ENCODE results near the gene TPCN2.
"Not testable (repeated sequence)": the region's sequence is repeated elsewhere in the genome, so short reads cannot be mapped to it uniquely, and the experiment has no call there.

TPCN2 gene

DNA sequence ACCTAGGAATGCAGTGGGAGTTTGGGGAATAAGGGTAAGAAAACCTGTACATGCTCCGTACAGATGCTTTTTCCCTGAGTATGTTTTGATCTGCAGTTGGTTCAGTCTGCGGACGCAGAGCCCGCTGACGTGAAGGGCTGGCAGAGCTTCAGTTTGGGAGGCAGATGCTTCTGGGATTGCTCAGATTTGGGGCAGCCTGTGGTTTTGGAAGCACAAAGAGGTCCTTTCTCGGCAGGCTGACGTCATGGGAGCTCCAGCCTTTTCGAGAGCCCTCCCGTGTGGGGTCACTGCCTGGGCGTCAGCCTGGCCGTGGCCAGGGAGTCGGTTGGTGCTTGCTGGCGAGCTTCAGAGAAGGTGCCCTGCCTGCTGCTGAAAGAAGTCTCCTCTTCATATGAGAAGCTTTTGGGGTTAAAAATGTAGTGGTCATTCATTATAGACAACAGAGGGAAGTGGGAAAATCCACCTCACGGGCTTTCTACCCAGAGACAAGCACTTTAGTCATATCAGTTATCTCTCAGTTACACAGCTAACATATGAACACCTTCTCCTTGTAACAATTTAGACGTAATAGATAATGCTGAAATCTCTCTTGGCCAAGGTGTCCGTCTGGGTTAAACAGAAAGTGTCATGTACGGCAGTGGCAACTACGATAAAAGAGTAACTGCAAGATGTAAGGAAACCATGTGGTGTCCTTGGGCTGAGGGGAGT is 26.8 kb downstream of the TPCN2 start:
- DNase-seq (ENCODE audit: low read depth in 3 of 3) = no peak

GRCh38 chr11:69076129-69076791 is 27.5 kb downstream of the TPCN2 start:
- no peak for DNase-seq (ENCODE audit: low read depth in 3 of 3)

DNA sequence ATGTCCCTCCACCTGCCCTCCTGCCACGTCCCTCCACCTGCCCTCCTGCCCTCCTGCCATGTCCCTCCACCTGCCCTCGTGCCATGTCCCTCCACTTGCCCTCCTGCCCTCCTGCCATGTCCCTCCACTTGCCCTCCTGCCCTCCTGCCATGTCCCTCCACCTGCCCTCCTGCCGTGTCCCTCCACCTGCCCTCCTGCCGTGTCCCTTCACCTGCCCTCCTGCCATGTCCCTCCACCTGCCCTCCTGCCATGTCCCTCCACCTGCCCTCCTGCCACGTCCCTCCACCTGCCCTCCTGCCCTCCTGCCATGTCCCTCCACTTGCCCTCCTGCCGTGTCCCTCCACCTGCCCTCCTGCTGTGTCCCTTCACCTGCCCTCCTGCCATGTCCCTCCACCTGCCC is 28.2 kb downstream of the TPCN2 start:
- DNase-seq (ENCODE audit: low read depth in 3 of 3) = not testable (repeated sequence)

DNA sequence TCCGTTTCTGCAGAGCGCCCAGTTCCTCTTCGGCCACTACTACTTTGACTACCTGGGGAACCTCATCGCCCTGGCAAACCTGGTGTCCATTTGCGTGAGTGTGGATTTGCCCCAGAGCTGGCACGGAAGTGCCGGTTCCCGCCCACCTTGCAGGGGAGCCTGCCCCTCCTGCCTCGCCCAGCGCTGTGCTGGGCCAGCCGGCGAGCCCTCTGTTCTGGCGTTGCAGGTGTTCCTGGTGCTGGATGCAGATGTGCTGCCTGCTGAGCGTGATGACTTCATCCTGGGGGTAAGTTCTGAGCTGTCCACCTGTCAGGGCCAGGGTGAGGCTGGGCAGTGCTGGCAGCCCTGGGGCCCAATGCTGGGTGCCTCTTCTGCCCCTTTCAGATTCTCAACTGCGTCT is 29.8 kb downstream of the TPCN2 start:
- no peak for DNase-seq (ENCODE audit: low read depth in 3 of 3)

- no peak for DNase-seq (ENCODE audit: low read depth in 3 of 3)
Measured at GRCh38 chr11:69078930-69079605, 30.3 kb downstream of the TPCN2 start.

DNA sequence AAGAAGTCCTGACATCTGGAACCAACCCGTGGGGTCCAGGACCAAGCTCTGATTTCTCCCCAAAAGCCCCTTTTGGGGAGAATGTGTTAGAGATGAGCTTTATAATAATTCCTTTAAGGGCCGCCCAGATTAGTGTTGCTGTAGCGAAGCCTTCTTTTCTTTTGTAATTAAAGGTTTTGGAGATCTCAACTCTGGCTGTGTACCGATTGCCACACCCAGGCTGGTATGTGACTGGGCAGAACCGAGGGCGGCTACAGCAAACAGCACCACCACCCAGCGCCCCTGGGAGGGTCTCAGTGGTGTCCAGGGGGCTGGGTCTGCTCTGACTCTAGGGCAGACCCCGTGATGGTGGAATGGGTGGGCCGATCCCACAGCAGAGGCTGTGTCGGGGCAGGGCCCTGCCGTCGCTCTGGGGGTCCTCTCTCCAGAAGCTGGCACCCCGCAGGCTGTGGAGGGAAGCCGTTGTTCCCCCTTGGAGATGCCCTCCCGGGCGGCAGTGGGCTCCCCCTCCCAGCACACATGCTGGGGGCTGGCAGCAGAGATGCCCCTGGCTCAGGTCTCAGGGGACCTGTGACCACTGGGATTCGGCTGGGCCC is 31.0 kb downstream of the TPCN2 start:
- DNase-seq (ENCODE audit: low read depth in 3 of 3) = no peak

DNA sequence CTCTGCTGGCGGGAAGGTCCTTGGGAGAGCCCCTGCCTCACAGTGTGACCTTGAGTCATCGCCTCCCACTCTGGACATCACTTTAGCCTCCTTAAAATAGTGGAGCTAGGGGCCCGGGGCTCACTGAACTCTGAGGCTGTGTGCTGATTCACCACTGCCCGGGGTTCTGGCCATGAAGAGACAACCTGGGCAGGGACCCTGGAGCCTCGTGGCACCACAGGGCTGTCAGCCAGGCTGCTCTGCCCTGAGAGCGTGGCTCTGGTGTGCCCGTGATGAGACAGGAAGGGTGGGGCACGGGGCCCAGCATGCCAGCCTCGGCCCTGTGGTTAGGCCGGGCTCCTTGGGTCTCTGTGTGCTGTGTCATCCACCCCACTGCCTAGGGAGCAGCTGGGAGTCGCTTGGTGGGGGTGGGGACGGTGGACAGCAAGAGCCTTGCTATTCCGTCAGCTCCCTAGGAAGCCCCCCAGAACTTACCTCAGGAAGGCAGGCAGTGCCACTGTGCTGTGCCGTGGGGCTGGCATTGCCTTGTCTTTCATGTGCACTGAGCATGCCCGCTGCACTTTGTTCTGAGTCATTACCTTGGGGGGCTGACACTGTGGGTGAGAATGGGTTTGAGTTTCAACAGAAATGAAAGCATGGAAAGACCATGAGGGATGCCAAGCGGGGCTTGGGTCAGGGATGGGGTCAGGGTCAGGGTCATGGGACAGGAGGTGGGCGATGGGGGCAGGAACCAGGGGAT is 31.7 kb downstream of the TPCN2 start:
- no peak for DNase-seq (ENCODE audit: low read depth in 3 of 3)

DNA sequence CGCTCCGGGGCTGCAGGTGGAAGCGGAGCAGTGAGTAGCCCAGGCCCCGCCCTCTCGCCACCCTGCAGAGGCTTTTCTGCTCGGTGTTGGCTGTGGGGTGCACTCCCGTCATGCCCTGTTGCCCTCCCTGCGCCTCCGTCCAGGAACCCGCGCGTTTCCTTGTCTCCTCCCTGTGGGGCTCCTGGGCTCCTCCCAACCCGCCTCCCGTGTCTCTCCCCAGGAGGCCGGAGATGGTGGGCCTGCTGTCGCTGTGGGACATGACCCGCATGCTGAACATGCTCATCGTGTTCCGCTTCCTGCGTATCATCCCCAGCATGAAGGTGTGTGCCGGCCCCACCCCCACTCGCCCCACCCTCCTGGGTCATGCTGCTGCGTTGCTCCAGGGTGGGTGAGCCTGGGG is 32.4 kb downstream of the TPCN2 start:
- DNase-seq (ENCODE audit: low read depth in 3 of 3) = no peak

DNA sequence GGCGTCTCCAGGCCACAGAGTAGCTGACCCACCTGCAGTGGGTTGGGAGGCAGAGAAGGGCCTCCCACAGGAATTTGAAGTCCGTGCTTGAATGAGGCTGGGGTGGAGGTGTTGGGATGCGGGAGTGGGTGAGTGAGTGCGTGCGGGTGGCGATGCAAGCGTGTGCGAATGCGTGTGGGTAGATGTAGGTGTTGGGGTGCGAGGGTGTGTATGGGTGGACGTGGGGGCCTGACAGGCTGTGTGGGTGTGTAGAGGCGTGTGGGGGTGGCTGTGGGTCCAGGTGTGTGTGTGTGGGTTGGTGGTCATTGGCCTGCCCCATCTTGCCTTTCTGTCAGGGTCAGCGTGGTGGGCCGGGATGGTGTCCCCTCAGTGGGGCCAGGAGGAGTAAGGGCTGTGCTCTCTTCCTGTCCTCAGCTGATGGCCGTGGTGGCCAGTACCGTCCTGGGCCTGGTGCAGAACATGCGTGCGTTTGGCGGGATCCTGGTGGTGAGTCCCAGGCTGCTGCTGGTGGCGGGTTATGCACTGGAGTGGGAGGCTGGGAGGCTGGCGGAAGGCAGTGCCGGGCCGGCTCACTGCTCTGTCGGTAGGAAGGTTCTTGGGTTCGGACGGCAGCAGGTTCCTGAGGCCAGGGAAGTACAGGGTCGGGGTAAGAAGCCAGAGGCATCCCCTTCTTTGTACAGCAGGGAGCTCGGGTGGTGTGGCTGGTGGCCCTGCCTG is 35.0 kb downstream of the TPCN2 start:
- DNase-seq (ENCODE audit: low read depth in 3 of 3) = no peak

- no peak for DNase-seq (ENCODE audit: low read depth in 3 of 3)
Measured at GRCh38 chr11:69084371-69084770, 35.6 kb downstream of the TPCN2 start.

DNA sequence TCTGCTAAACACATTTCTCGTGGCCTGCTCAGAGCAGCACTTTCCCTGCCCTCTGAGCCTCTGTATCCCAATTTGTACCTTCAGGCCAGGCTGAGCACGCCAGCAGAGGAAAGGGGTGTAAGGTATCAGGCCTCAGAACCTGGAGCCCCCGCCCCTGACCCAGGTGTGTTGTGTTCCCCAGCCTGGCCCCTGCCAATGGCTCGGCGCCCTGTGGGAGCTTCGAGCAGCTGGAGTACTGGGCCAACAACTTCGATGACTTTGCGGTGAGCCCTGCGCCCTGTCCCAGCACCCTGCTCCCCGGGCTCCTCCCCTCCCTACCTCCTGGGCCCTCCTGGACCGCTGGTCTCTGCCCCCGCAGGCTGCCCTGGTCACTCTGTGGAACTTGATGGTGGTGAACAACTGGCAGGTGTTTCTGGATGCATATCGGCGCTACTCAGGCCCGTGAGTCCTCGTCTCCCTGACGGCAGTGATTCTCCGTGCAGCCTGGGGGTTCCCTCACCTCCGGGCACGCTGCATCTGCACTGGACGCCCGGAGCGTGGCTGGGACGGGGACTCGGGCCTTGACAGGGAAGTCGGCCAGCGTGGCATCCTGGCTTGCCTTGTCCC is 36.9 kb downstream of the TPCN2 start:
- no peak for DNase-seq (ENCODE audit: low read depth in 3 of 3)

DNA sequence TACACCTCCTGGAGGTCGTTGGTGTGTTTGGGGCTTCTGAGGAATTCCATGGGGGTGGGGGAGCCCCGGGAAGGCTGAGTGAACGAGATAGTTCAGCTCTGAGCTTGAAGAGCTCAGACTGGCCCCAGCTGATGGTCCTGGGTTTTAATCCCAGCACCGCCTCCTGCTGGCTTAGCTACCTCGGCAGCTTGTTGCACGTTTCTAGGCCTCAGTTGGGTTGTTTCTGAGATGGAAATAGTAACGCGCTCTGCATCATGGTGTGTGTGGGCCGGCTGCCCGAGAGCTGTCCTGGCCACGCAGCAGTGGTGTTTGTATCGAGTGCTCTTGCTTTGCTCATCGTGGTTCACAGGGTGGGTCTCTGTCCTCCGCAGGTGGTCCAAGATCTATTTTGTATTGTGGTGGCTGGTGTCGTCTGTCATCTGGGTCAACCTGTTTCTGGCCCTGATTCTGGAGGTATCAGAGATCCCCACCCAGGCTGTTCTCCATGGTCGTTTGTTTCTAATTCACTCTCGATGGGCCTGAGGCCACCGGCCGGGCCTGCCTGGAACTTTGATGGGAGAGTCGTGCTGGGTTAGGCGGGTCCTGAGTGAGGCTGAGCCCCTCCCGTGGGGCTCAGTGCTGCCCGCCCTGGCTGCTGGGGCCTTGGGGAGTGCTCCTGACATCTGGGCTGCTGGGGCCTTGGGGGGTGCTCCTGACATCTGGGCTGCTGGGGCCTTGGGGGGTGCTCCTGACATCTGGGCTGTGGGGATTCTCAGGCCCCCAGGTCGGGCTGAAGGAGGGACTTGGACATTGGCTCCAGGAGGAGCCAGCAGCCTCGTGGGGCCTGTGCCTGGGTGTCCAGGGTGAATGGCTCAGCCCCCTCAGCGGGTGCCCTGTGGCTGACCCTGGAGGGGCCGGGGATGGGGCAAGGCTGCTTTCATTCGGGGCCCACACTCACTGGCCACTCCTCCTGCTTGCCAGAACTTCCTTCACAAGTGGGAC is 37.7 kb downstream of the TPCN2 start:
- DNase-seq (ENCODE audit: low read depth in 3 of 3) = no peak

DNA sequence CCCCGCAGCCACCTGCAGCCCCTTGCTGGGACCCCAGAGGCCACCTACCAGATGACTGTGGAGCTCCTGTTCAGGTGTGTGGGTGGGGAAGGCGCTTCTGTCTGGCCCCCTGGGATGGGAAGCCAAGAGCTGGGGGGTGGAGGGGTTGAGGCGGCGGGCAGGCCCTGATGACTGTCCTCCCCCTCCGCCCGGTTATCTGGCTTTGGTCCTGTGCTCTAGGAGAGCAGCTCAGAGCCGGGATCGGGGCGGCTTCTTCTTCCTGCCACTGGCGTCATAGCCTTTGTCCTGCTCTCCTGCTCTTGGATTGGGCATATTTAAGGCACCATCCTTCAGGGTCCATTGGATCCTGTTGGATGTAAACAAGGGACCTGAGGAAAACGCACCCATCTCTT is 38.4 kb downstream of the TPCN2 start:
- DNase-seq (ENCODE audit: low read depth in 3 of 3) = no peak

DNA sequence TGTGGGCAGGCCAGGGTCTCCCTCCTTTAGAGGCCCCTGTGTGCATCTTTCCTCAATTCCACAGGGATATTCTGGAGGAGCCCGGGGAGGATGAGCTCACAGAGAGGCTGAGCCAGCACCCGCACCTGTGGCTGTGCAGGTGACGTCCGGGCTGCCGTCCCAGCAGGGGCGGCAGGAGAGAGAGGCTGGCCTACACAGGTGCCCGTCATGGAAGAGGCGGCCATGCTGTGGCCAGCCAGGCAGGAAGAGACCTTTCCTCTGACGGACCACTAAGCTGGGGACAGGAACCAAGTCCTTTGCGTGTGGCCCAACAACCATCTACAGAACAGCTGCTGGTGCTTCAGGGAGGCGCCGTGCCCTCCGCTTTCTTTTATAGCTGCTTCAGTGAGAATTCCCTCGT is 39.1 kb downstream of the TPCN2 start:
- no peak for DNase-seq (ENCODE audit: low read depth in 3 of 3)

- DNase-seq (ENCODE audit: low read depth in 3 of 3) = peak; percentile 22 to 52 (median 43)
Measured at GRCh38 chr11:69088676-69089146, 40.0 kb downstream of the TPCN2 start.

- no peak for DNase-seq (ENCODE audit: low read depth in 3 of 3)
Measured at GRCh38 chr11:69089258-69089657, 40.5 kb downstream of the TPCN2 start.

DNA sequence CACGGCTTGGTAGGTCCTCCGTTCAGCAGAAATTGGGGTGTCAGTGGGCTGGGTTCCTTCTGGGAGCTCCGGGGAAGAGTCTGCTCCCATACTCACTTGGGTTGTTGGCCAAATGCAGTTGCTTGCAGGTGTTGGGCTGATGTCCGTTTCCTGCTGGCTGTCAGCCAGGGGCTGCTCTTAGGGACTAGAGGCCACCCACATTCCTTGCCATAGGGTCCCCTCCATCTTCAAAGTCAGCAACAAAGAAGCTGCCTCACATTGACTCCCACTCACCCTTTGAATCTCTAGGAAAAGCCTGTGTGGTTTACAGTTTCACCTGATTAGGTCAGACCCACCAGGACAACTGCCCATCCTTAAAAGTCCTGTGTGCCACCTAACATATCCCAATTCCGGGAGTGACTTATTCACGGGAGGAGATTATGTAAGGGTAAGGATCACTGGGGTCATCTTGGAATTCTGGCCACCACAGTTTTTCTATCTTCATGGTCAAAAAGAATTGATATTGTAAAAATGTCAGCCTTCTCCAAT is 43.0 kb downstream of the TPCN2 start:
- DNase-seq (ENCODE audit: low read depth in 3 of 3) = no peak

GRCh38 chr11:69092263-69092662 is 43.5 kb downstream of the TPCN2 start:
- DNase-seq (ENCODE audit: low read depth in 3 of 3) = no peak

DNA sequence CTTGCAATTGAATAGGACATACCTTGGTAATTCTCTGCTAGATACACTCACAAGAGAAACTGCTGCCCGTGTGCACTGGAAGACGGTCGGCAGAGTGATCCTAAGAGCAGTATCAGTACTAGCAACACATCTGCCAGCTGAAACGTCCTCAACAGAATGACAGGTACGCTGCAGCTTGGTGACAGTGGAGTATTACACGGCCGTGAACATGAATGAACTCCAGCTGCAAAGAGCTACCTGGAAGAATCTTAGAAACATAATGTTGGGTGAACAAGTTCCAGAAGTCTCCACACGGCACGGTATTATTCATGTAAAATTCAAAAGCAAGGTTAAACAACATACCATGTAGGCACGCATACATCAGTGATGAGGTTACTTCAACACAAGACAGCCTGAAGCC is 44.4 kb downstream of the TPCN2 start:
- no peak for DNase-seq (ENCODE audit: low read depth in 3 of 3)

Data from stimulated activated CD4-positive, alpha-beta T cell treated with anti-CD3 and anti-CD28 coated beads, TNF-alpha, amount 100 ng/mL, for 24 hours (primary cell).